HepG2 (cell line): ENCODE results near the gene PUDP. TPM values are rescaled to one million over a fixed set of nuclear protein-coding genes. Genes with fewer than 3 reads are reported as not detected.
A peak's percentile ranks its signal among the peaks of the same experiment; 100 is the strongest.

ENCODE experiments used
- AKAP8 ChIP-seq: sonication (generic); formaldehyde crosslinking; IDR thresholded peaks from 2 replicates; pipeline ENCODE4 v1.5.1; 2020; ENCODE audit warnings: mild to moderate bottlenecking, missing genetic modification reagents
- CCDC6 ChIP-seq: sonication (generic); formaldehyde crosslinking; IDR thresholded peaks from 2 replicates; pipeline ENCODE4 v1.8.1; 2022; ENCODE audit warnings: mild to moderate bottlenecking, missing genetic modification reagents, moderate library complexity
- HIC2 ChIP-seq: sonication (generic); formaldehyde crosslinking; IDR thresholded peaks from 2 replicates; pipeline ENCODE4 v1.9.0; 2022; ENCODE audit warnings: low read depth, missing genetic modification reagents
- TAF1 ChIP-seq: sonication (generic); formaldehyde crosslinking; IDR thresholded peaks from 2 replicates; pipeline ENCODE4 v1.4.0; 2020; ENCODE audit warnings: missing genetic modification reagents
- TAF15 ChIP-seq: fragments of 200-400 bp; formaldehyde crosslinking; IDR thresholded peaks from one replicate; pipeline ENCODE4 v1.6.1; 2018; ENCODE audit warnings: mild to moderate bottlenecking, low read depth, low read length; ENCODE audit not compliant: poor library complexity, severe bottlenecking
- UBTF ChIP-seq: sonication (generic); formaldehyde crosslinking; IDR thresholded peaks from 2 replicates; pipeline ENCODE4 v1.4.0; 2020; ENCODE audit warnings: mild to moderate bottlenecking, missing genetic modification reagents
- ZNF18 ChIP-seq: sonication (generic); formaldehyde crosslinking; IDR thresholded peaks from 2 replicates; pipeline ENCODE4 v1.8.0; 2022; ENCODE audit warnings: mild to moderate bottlenecking, missing genetic modification reagents; ENCODE audit not compliant: insufficient replicate concordance
- ZNF556 ChIP-seq: sonication (generic); formaldehyde crosslinking; IDR thresholded peaks from 2 replicates; pipeline ENCODE4 v1.4.0; 2020; ENCODE audit warnings: mild to moderate bottlenecking, missing genetic modification reagents, borderline replicate concordance
- ZNF768 ChIP-seq: sonication (generic); formaldehyde crosslinking; IDR thresholded peaks from 2 replicates; pipeline ENCODE4 v1.4.0; 2020; ENCODE audit warnings: missing genetic modification reagents
- polyA plus RNA-seq, 8 experiments: library from polyadenylated mRNA; depleted of rRNA in 3 of 8; stranded (reverse) in 7 of 8; unstranded in 1 of 8; fragments of >200 nt; fragmentation: Illumina TruSeq in 4 of 8; extraction: Trizol in 4 of 8; gene quantifications; 2 replicates each; pipeline versions ENCODE4 v1.2.1 to v1.2.3, GENCODE V29; 2011 to 2016; ENCODE audit warnings: low read depth in 4 of 8, missing spikeins in 1 of 8, mixed read lengths in 1 of 8; ENCODE audit not compliant: insufficient read depth in 1 of 8
- total RNA-seq, 5 experiments: library from RNA; depleted of rRNA; stranded (reverse); fragments of >200 nt; fragmentation: Illumina TruSeq; extraction: Trizol; gene quantifications; 2 replicates each; pipeline ENCODE4 v1.2.3, GENCODE V29; 2016; ENCODE audit warnings: low read depth in 1 of 5

Gene PUDP
- total and polyA plus RNA-seq, 2 of the 13 experiments (the other 11 are each of a cell fraction or from before 2014, with no cell fraction given), result 7.5 to 23.5 TPM

GRCh38 chrX:7146703-7147412 lies 1.1 kb downstream of the PUDP start (continued):
- TF ChIP-seq UBTF (CRISPR knock-in tag) (no peak), TAF1 (CRISPR knock-in tag) (no peak), ZNF556 (CRISPR knock-in tag) (no peak), HIC2 (CRISPR knock-in tag) (no peak), ZNF768 (CRISPR knock-in tag) (peak; percentile 66; the same call in 1 of the 2 replicates), AKAP8 (CRISPR knock-in tag) (no peak), TAF15 (no peak), ZNF18 (CRISPR knock-in tag) (no peak), CCDC6 (CRISPR knock-in tag) (0 out of 2 replicates have a peak, but pooled peaks have one; percentile 1)
